ENCODE measurements around the gene COQ2. TPM values are rescaled to one million over a fixed set of nuclear protein-coding genes. Genes with fewer than 3 reads are reported as not detected.

Gene COQ2
- total and polyA plus RNA-seq, 2 donors: 7.3 to 10.7 TPM

DNA sequence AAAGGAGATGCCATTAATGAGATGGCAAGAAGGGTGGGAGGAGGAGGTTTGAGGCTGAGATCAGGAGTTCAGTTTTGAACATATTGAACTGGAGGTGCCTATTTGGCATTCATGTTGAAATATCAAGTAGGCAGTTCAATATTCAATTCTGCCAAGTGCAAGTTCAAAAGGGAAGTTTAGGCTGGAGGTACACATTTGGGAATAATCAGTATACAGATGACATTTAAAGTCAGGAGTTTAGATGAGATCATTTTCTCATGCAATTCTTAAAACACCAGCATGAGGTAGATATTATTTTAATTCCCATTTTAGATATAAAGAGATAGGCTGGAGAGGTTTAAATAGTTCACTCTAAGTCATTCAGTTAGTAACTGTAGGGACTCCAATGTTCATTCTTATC, 26.1 kb downstream of the COQ2 start:
- Histone ChIP-seq H3K27me3 (ENCODE audit: control insufficient read depth in 2 of 2, insufficient read depth in 1 of 2, low read length in 1 of 2) (no peaks in the 10 kb centered on the region), H3K27ac (ENCODE audit: low read depth in 1 of 2, low read length in 1 of 2) (no peak overlapping the region), H3K36me3 (ENCODE audit: control insufficient read depth in 2 of 2, insufficient read depth in 2 of 2, low read length in 1 of 2) (no peaks in the 10 kb centered on the region), H3K4me3 (ENCODE audit: low read length in 2 of 2) (no peak overlapping the region), H3K9me3 (ENCODE audit: control insufficient read depth in 2 of 2, insufficient read depth in 1 of 2, low read length in 1 of 2) (no peaks in the 10 kb centered on the region), H3K4me1 (ENCODE audit: control insufficient read depth in 2 of 2, insufficient read depth in 2 of 2, low read length in 2 of 2) (no peaks in the 10 kb centered on the region)
- DNase-seq (ENCODE audit: low read depth in 6 of 9, low spot score in 9 of 9): no peak

DNA sequence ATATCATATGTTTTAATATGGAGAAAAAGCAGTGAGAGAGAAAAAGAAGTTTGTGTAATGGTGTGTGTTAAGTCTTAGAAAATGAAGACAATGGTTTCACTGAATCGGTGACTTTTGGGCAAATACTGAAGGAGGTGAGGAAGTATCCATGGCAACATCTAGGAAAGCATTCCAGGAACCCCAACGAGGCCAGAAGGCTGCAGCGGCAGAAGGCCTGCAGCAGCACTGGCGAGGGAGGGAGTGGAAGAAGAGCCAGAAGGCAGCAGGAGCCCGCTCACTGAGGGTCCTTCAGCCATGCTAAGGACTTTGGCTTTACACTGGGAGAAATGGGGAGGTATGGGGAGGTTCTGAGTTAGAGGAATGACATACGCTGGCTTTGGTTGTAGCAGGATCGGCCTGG, 26.8 kb downstream of the COQ2 start:
- Histone ChIP-seq H3K4me1 (ENCODE audit: control insufficient read depth in 2 of 2, insufficient read depth in 2 of 2, low read length in 2 of 2) (no peaks in the 10 kb centered on the region), H3K27ac (ENCODE audit: low read depth in 1 of 2, low read length in 1 of 2) (no peak overlapping the region), H3K9me3 (ENCODE audit: control insufficient read depth in 2 of 2, insufficient read depth in 1 of 2, low read length in 1 of 2) (no peaks in the 10 kb centered on the region), H3K4me3 (ENCODE audit: low read length in 2 of 2) (no peak overlapping the region), H3K27me3 (ENCODE audit: control insufficient read depth in 2 of 2, insufficient read depth in 1 of 2, low read length in 1 of 2) (no peaks in the 10 kb centered on the region), H3K36me3 (ENCODE audit: control insufficient read depth in 2 of 2, insufficient read depth in 2 of 2, low read length in 1 of 2) (no peaks in the 10 kb centered on the region)
- no peak for DNase-seq (ENCODE audit: low read depth in 6 of 9, low spot score in 9 of 9)
- 97% methylated on average over 7 of the region's 7 CpGs for WGBS

- H3K27ac ChIP-seq (ENCODE audit: low read depth in 1 of 2, low read length in 1 of 2): no peak overlapping the region
- H3K36me3 ChIP-seq (ENCODE audit: control insufficient read depth in 2 of 2, insufficient read depth in 2 of 2, low read length in 1 of 2): no peaks in the 10 kb centered on the region
- no peaks in the 10 kb centered on the region for H3K9me3 ChIP-seq (ENCODE audit: control insufficient read depth in 2 of 2, insufficient read depth in 1 of 2, low read length in 1 of 2)
- 94% methylated on average over 1 of the region's 1 CpG for WGBS
- no peak overlapping the region for H3K4me3 ChIP-seq (ENCODE audit: low read length in 2 of 2)
- peaks cover 0 to 7% of the 10 kb centered on the region in 2 donors for H3K4me1 ChIP-seq (ENCODE audit: control insufficient read depth in 2 of 2, insufficient read depth in 2 of 2, low read length in 2 of 2)
- no peak for DNase-seq (ENCODE audit: low read depth in 6 of 9, low spot score in 9 of 9)
- H3K27me3 ChIP-seq (ENCODE audit: control insufficient read depth in 2 of 2, insufficient read depth in 1 of 2, low read length in 1 of 2): no peaks in the 10 kb centered on the region
Measured at GRCh38 chr4:83255584-83255983, 29.0 kb downstream of the COQ2 start.

DNA sequence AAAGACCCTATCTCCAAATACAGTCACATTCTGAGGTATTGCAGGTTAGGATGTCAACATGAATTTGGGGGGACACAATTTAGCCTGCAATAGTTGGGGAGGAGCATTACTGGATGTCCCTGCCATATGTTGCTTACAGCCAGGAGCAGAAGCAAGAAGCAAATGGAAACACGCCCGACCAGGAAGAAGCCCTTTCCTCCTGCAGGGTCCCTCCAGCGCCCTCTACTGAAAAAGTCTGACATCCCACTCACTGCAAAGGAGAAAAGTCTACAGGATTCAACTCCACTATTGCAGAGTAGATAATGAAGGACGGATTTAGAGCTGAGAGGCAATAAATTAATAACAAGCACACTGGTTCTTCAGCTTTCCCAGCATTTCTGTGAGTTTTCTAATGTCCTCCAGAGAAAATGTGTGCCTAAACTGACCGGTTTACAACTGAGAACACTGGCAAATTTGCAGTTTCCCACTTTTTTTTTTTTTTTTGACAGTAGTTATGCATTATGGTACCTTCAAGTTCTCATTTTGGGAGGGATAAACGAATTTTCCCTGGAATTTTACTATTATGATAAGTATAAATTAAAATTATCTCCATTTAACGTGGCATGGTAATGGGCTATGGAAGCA, 31.7 kb downstream of the COQ2 start:
- Histone ChIP-seq H3K36me3 (ENCODE audit: control insufficient read depth in 2 of 2, insufficient read depth in 2 of 2, low read length in 1 of 2) (no peaks in the 10 kb centered on the region), H3K9me3 (ENCODE audit: control insufficient read depth in 2 of 2, insufficient read depth in 1 of 2, low read length in 1 of 2) (no peaks in the 10 kb centered on the region), H3K27ac (ENCODE audit: low read depth in 1 of 2, low read length in 1 of 2) (no peak overlapping the region), H3K4me3 (ENCODE audit: low read length in 2 of 2) (no peak overlapping the region), H3K4me1 (ENCODE audit: control insufficient read depth in 2 of 2, insufficient read depth in 2 of 2, low read length in 2 of 2) (peaks cover 0 to 7% of the 10 kb centered on the region in 2 donors), H3K27me3 (ENCODE audit: control insufficient read depth in 2 of 2, insufficient read depth in 1 of 2, low read length in 1 of 2) (no peaks in the 10 kb centered on the region)
- WGBS: 37% methylated on average over 7 of the region's 7 CpGs
- DNase-seq (ENCODE audit: low read depth in 6 of 9, low spot score in 9 of 9): peak; percentile 37 to 91 (median 74)

DNA sequence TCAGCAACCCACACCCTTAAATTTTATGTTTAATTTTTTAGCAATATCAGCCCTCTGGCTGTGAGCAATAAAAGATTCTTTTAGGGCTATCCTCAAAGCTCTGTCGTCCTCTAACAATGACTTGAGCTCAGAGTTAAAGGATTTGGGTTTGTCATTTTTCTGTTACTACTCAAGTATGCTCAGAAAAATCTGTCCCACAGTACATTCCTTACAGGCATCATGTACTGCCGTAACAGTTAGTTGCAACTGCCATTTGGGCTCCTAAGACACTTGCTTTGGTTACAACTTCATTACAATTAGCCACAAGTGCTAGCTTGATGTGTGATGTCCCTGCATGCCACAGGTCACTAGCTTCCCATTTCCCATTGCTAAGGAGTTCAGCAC, 33.2 kb downstream of the COQ2 start:
- no peak overlapping the region for H3K27ac ChIP-seq (ENCODE audit: low read depth in 1 of 2, low read length in 1 of 2)
- no peaks in the 10 kb centered on the region for H3K27me3 ChIP-seq (ENCODE audit: control insufficient read depth in 2 of 2, insufficient read depth in 1 of 2, low read length in 1 of 2)
- no peaks in the 10 kb centered on the region for H3K36me3 ChIP-seq (ENCODE audit: control insufficient read depth in 2 of 2, insufficient read depth in 2 of 2, low read length in 1 of 2)
- 54% methylated on average over 2 of the region's 2 CpGs for WGBS
- no peak for DNase-seq (ENCODE audit: low read depth in 6 of 9, low spot score in 9 of 9)
- H3K4me1 ChIP-seq (ENCODE audit: control insufficient read depth in 2 of 2, insufficient read depth in 2 of 2, low read length in 2 of 2): peaks cover 0 to 7% of the 10 kb centered on the region in 2 donors
- H3K9me3 ChIP-seq (ENCODE audit: control insufficient read depth in 2 of 2, insufficient read depth in 1 of 2, low read length in 1 of 2): no peaks in the 10 kb centered on the region
- H3K4me3 ChIP-seq (ENCODE audit: low read length in 2 of 2): no peak overlapping the region

DNA sequence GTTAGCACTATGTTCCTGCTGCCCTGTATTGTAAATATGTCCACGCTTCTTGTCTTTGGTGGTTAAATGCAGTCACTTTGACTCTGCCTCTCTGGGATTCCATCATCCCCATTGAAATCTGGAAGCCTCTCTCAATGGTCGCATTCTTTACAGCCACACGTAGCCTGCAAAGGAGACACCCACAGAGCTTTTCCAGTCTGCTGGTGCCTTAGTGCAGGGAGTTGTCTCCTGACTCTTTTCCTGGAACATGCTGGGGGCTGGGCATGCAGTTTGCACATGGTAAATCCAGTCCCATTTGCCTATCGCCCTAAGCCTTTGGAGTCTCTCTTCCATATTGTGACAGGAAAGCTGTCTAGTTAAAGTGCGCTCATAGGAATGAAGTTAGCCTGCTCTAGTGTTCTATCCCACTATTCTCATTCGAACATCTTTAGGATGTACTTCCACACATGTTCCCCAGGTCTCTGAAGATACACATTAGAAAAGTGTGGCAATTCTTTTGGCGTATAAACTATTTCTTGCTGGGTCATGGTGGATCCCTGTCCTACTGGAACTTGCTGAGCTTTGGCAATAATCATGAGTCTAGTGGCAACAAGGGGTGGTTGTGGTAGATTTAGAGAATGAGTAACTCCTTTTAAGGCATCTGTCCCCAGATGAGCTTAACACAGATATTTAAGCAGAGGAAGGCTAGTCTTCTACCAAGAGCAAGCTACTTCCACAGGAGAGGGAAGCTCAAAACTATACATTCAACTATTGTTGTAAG, 33.7 kb downstream of the COQ2 start:
- WGBS: 84% methylated on average over 7 of the region's 7 CpGs
- Histone ChIP-seq H3K4me1 (ENCODE audit: control insufficient read depth in 2 of 2, insufficient read depth in 2 of 2, low read length in 2 of 2) (peaks cover 0 to 7% of the 10 kb centered on the region in 2 donors), H3K9me3 (ENCODE audit: control insufficient read depth in 2 of 2, insufficient read depth in 1 of 2, low read length in 1 of 2) (no peaks in the 10 kb centered on the region), H3K36me3 (ENCODE audit: control insufficient read depth in 2 of 2, insufficient read depth in 2 of 2, low read length in 1 of 2) (no peaks in the 10 kb centered on the region), H3K27ac (ENCODE audit: low read depth in 1 of 2, low read length in 1 of 2) (no peak overlapping the region), H3K27me3 (ENCODE audit: control insufficient read depth in 2 of 2, insufficient read depth in 1 of 2, low read length in 1 of 2) (no peaks in the 10 kb centered on the region), H3K4me3 (ENCODE audit: low read length in 2 of 2) (no peak overlapping the region)
- no peak for DNase-seq (ENCODE audit: low read depth in 6 of 9, low spot score in 9 of 9)

DNA sequence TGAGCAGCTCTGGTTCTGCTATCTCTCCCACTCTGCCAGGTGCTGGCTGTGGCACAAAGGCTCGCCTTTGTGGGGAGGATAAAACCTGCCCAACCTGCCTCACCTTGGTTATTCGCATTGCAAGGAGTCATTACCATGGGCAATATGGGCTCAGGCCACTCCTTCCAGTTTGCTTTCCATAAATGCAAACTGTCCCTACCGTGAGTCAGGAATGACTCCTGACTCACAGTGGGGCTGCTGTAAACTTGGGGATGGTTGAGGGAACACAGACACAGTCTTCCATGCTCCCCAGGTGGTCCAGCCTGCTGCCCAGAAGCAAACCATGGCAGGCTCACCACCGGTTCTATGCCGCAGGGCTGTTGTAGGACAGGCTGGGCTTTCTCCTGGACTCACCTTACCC, 36.1 kb downstream of the COQ2 start:
- 98% methylated on average over 5 of the region's 5 CpGs for WGBS
- Histone ChIP-seq H3K27me3 (ENCODE audit: control insufficient read depth in 2 of 2, insufficient read depth in 1 of 2, low read length in 1 of 2) (no peaks in the 10 kb centered on the region), H3K36me3 (ENCODE audit: control insufficient read depth in 2 of 2, insufficient read depth in 2 of 2, low read length in 1 of 2) (no peaks in the 10 kb centered on the region), H3K4me3 (ENCODE audit: low read length in 2 of 2) (no peak overlapping the region), H3K4me1 (ENCODE audit: control insufficient read depth in 2 of 2, insufficient read depth in 2 of 2, low read length in 2 of 2) (peaks cover 0 to 7% of the 10 kb centered on the region in 2 donors), H3K9me3 (ENCODE audit: control insufficient read depth in 2 of 2, insufficient read depth in 1 of 2, low read length in 1 of 2) (no peaks in the 10 kb centered on the region), H3K27ac (ENCODE audit: low read depth in 1 of 2, low read length in 1 of 2) (no peak overlapping the region)
- no peak for DNase-seq (ENCODE audit: low read depth in 6 of 9, low spot score in 9 of 9)

DNA sequence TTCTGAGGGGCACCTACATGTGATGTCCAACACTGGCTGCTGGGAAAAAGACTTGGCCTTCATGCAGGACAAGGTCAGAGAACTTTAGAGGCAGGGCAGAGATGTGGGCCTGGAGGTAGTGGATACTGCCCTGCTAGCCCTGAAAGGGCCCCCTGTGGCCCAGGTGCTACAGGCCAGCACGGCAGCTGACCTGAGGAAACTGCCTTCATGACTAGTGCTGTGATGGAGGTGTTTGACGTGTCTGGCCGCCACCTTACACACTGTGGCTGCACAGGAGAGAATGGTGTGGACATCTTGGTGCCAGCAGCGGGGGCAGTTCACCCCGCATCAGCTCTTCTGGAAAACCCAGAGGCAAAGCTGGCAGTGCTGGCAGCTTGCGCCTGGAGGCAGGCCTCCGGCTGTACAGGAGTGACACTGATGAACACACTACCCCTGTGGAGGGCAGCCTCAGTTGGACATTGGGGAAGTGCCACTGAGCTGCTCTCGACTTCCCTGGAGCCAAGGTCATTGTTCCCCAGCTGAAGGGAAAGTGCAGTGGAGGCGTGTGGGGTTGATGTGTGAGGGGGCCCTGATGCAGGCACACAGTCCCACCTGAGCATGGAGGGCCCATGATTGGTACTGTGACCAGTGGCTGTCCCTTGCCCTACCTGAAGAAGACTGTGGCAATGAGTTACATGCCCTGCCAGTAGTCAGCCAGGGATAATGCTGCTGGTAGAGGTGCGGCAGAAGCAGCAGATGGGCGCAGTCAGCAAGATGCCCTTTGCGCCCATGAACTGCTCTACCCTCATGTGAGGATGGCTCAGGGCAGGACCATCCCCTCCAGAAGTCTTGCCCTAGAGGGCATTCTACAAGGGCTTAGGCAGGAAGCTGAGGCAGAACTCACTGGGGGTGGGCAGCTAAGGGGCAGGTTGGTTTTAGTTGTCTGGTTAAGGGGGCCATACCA, 36.9 kb downstream of the COQ2 start:
- no peak for DNase-seq (ENCODE audit: low read depth in 6 of 9, low spot score in 9 of 9)
- no peak overlapping the region for H3K27ac ChIP-seq (ENCODE audit: low read depth in 1 of 2, low read length in 1 of 2)
- WGBS: 84% methylated on average over 12 of the region's 12 CpGs

DNA sequence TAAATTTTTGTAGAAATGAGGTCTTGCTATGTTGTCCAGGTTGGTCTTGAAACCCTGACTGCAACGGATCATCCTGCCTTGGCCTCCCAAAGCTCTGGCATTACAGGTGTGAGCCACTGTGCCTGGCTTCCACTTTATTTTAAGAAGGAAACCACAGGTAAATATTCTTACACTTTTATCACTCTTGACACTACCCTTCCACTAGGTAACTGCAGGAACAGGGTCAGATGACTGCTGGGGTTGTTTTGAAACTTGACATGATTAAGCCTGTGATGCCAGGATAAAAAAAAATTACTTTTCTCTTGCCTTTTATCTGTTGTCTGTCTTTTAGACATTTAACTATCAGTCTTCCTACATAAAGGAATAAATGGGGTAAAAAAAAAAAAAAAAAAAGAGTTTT, 43.5 kb downstream of the COQ2 start:
- Histone ChIP-seq H3K4me1 (ENCODE audit: control insufficient read depth in 2 of 2, insufficient read depth in 2 of 2, low read length in 2 of 2) (peaks cover 0 to 6% of the 10 kb centered on the region in 2 donors), H3K4me3 (ENCODE audit: low read length in 2 of 2) (no peak overlapping the region), H3K9me3 (ENCODE audit: control insufficient read depth in 2 of 2, insufficient read depth in 1 of 2, low read length in 1 of 2) (no peaks in the 10 kb centered on the region), H3K27ac (ENCODE audit: low read depth in 1 of 2, low read length in 1 of 2) (no peak overlapping the region), H3K36me3 (ENCODE audit: control insufficient read depth in 2 of 2, insufficient read depth in 2 of 2, low read length in 1 of 2) (no peaks in the 10 kb centered on the region), H3K27me3 (ENCODE audit: control insufficient read depth in 2 of 2, insufficient read depth in 1 of 2, low read length in 1 of 2) (no peaks in the 10 kb centered on the region)
- WGBS: 94% methylated on average over 1 of the region's 1 CpG
- peak in 1 of 9 donors; percentile 15 for DNase-seq (ENCODE audit: low read depth in 6 of 9, low spot score in 9 of 9)

More for the DNA sequence above, 36.9 kb downstream of the COQ2 start:
- no peaks in the 10 kb centered on the region for H3K27me3 ChIP-seq (ENCODE audit: control insufficient read depth in 2 of 2, insufficient read depth in 1 of 2, low read length in 1 of 2)
- H3K4me1 ChIP-seq (ENCODE audit: control insufficient read depth in 2 of 2, insufficient read depth in 2 of 2, low read length in 2 of 2): peaks cover 0 to 7% of the 10 kb centered on the region in 2 donors
- H3K4me3 ChIP-seq (ENCODE audit: low read length in 2 of 2): no peak overlapping the region
- no peaks in the 10 kb centered on the region for H3K9me3 ChIP-seq (ENCODE audit: control insufficient read depth in 2 of 2, insufficient read depth in 1 of 2, low read length in 1 of 2)
- no peaks in the 10 kb centered on the region for H3K36me3 ChIP-seq (ENCODE audit: control insufficient read depth in 2 of 2, insufficient read depth in 2 of 2, low read length in 1 of 2)
